GM12892 (cell line): ENCODE results near the gene UGT2B7.

Experiments used
- POLR2AphosphoS5 ChIP-seq: IDR thresholded peaks from 2 replicates; pipeline ENCODE4 v1.6.1; 2011; ENCODE audit warnings: low read depth, low read length, control low read depth
- TAF1 ChIP-seq: IDR thresholded peaks from 2 replicates; pipeline ENCODE4 v1.6.1; 2011; ENCODE audit warnings: low read depth, mild to moderate bottlenecking, control low read depth, low read length, borderline replicate concordance

DNA sequence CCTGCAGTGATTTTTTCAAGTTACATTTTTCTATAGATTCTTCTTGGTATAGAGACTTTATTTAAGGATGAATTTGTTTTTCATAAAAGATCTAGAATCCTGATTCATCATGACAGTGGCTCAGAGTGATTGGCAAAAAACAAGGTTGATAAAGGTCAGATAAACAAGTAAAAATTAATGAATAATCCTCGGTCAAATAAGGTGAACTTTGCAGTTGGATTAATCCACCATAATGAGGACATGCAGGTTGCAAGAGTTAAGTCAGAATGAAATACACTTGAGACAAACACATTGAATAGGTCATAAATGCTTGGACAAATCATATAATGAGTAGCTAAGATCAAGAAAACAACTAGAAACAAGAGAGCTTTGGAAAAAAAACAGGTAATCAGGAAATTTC is 22.9 kb upstream of the UGT2B7 start:
- TF ChIP-seq POLR2AphosphoS5: no peak
- no peak for TF ChIP-seq TAF1
